ENCODE results near the gene LSAMP.
"Not testable (repeated sequence)": the region's sequence is repeated elsewhere in the genome, so short reads cannot be mapped to it uniquely, and the experiment has no call there.

LSAMP gene

GRCh38 chr3:116102037-116102436 is 343.2 kb downstream of the LSAMP start:
- DNase-seq (ENCODE audit: low spot score), result no peak

DNA sequence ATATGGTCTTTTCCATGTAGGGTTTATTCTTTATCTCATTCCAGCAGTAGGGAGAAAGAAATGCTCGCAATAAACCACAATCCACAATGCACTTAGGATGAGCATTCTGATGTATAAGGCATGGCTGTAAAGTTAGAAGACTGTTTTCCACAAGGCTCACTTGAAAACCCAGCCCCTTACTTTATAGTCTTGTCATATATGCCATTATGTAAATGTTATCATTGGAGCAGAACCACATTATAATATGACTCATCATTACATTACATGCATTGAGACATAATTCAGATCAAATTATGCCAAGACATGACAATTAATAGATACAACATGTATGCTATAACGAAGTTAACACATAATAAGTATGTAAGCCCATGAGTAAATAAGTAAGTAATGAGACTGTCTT is 348.1 kb downstream of the LSAMP start:
- DNase-seq (ENCODE audit: low spot score), result no peak

DNA sequence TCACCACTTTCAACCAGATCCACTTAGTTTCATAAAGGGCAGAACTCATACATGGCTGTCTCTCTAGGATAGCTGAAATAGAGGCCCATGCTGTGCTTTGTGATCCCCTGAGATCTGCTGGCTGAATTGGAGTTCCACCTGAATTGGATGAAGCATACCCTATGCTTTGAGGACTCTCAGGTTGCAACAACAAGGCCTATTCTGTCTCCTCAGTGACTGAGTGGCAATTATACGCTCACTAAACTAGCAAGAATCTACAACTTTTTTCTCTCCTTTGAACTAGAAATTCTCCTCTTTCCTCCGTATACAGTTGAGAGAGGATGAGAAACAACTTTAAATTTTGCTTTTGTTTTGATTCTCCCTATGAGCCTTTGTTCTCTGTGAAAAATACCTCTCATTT is 348.7 kb downstream of the LSAMP start:
- no peak for DNase-seq (ENCODE audit: low spot score)

GRCh38 chr3:116093374-116093773 is 351.9 kb downstream of the LSAMP start:
- DNase-seq (ENCODE audit: low spot score), result no peak

DNA sequence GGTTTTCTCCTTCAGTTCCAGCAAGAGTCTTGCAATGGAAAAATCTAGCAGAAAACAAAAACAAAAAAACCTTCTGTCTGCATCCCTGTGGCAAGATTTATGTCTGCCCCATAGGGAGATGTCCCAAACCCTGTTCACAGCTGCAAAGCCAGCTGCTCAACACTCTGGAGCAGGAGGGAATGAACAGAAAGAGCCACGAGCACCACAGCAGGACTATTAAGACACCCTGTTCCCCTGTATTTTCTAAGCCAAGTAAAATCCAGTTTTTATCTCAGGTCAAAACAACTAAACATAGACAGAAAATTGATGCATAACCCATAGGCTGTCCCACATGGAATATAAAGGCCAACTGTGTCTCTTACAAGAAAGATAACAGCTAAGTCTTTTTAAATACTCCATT is 357.9 kb downstream of the LSAMP start:
- DNase-seq (ENCODE audit: low spot score), result no peak

DNA sequence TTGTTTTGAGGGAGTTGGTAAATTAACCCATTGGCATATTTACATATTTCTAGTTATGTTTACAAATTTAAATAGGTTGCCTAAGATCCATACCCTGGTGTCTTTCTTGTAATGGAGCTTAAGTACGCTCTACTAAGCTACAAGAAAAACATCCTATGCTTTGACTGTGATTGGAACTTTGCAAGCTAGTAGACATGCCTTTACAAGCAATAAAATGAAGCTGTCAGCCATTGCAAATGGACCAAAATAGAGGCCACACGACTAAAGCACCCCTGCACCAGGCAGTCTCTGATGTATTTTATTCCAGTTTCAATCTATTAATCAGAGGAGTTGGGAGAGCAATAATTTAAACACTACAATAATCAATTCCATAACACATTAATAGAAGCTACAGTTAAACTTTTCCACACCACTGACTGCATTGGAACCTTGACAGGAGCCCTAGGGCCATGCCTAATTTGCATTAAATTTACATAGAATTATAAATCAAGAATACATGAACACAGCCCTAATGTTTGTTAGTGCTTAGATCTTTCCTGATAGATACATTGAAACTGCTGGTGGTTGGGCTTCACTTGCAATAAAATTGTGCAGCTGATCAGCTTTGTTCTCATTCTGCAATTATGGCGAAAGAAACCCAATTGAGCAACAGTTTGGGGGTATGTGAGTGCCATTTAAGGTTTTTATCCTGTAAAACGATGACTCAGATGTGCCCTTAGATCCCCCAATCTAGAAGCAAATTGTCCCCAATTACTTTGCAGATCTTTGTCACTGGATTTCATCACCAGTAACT is 360.1 kb downstream of the LSAMP start:
- no peak for DNase-seq (ENCODE audit: low spot score)

- no peak for DNase-seq (ENCODE audit: low spot score)
Observed at GRCh38 chr3:116083683-116084082, 361.6 kb downstream of the LSAMP start.

GRCh38 chr3:116078561-116078960 is 366.7 kb downstream of the LSAMP start:
- no peak for DNase-seq (ENCODE audit: low spot score)

GRCh38 chr3:116077557-116077956 is 367.7 kb downstream of the LSAMP start:
- no peak for DNase-seq (ENCODE audit: low spot score)

DNA sequence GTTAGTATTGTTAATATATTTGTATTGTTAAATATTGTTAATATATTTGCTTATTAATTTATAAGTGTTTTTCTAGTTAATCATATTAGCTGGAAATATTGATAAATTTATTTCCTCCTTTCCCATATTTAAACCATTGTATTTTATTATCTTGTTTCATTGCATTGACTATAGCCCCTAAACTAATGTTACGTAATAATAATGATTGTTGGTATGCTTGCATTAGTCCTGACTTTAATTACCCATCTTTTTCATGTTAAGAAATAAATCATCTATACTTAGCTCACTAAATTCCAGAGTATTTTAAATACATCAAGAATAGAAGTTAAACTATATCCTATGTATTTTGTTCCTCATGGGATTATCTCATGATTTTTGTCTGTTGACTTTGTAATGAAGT is 368.2 kb downstream of the LSAMP start:
- no peak for DNase-seq (ENCODE audit: low spot score)

GRCh38 chr3:116070516-116071278 is 374.6 kb downstream of the LSAMP start:
- DNase-seq (ENCODE audit: low spot score), result not testable (repeated sequence)

DNA sequence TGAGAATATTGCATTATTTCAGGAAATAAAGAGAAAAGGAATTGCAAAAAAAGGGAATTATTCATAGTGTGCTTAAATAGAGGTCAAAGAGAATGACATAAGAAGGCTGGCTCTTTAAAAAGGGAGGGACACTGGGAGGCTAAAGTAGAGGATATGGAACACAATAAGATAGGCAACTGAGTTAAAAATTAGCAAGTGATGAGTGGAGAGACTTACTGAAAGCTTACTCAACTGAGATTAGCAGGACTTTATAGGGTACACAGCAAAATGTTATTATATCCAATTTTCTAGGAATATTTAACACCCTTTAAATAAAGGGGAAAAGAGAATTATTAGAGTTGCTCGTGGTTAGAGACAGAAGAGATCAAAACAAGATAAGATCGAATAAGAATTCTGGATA is 375.2 kb downstream of the LSAMP start:
- no peak for DNase-seq (ENCODE audit: low spot score)

GRCh38 chr3:116069024-116069423 is 376.3 kb downstream of the LSAMP start:
- DNase-seq (ENCODE audit: low spot score), result no peak

- DNase-seq (ENCODE audit: low spot score), result no peak
Observed at GRCh38 chr3:116067326-116067725, 378.0 kb downstream of the LSAMP start.

DNA sequence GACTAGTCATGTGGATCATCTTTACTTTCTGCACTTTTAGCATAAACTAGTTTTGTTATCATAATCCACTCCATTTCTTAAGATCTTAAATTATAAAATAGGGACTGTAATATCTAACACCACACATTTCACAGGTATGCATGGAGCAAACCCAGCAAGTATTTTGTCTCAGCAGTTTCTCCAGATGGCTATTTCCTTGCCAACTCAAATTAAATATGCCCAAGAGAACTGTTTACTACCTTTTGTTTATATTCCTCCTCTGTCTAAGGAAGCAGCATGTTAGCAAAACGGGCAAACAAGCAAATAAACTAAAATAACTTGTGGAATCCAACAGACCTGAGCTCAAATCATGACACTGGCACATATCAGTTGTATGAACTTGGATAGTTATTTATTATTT is 379.8 kb downstream of the LSAMP start:
- DNase-seq (ENCODE audit: low spot score), result no peak

DNA sequence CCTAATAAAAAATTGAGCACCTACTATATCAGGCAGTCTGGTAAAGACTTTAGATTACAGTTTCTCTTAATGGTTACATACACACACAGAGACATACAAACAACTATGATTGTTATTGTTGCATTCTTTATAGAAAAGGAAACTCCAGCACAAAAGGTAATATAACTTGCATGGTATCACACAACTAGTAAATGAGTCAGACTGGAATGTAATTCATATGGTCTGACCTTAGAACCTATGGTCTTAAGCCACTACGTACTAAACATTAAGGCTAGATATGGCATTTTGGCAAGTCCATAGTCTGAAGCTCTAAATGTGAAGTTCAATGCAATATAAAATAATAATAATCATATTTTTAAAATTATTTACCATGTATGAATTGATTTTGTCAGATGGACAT is 380.6 kb downstream of the LSAMP start:
- no peak for DNase-seq (ENCODE audit: low spot score)

DNA sequence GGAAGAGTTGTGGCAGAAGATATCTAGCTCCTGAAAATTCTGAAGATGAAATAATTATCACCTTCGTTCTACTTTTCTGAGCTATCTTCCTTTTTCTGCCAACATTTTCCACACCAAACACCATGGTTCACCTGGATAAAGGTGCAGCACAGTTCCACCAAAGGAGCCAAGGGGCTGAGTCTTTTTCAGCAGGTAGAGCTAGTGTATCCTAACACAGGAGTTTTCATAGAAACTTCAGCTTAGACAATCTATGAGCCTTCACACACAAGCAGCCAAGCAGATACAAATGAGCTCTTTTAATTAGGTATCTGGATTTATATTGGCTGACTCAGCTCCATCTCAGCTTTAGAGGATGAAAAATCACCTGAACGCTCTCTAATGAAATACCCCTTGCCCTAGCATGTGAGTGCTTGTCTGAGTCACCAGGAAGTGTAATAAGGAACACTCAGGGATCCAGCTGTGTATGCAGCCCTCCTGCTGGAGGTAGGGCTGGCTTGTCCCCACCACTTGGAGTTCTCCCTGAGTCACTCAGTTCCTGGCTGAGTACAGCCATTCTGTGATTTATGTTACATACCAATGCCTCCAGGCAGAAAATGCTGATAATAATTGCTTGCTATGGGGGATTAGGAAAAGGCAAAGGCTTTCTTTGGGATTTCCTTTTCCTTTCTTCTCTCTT is 385.7 kb downstream of the LSAMP start:
- DNase-seq (ENCODE audit: low spot score), result no peak

DNA sequence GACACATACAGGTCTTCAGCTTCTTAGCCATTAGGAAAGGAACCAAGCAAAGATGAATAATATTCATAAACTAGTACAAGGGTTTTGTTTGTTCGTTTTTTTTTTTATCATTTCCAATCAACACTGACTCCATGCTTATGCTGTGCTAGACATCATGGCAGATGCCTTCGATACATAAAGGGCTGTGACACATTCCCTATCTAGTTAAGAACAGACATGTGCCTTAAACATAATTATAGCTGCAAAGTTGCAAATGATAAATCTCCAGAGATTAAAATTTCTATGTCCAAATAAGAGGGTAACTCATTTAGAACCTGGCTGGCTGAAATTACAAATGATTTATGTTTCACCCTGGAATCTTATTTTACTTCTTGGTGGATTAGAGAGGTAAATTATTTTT is 386.4 kb downstream of the LSAMP start:
- no peak for DNase-seq (ENCODE audit: low spot score)

GRCh38 chr3:116057400-116058006 is 387.8 kb downstream of the LSAMP start:
- no peak for DNase-seq (ENCODE audit: low spot score)

DNA sequence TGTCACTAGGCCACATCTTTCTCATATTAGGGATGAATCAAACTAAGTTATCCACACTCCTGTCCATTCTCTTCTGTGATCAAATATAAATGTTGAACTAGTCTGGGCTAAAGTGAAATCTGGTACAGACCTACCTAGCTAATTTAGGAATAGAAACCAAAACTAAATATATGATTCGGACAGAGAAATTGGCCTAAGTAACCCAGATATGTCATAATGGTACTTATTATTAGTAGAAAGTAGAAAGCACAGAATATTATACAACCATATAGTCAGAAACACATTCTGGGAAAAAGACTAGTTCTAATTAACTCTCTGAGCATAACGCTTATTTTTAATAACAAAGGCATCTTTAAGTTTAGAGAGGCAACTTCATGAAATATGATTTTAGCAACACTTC is 389.0 kb downstream of the LSAMP start:
- no peak for DNase-seq (ENCODE audit: low spot score)

DNA sequence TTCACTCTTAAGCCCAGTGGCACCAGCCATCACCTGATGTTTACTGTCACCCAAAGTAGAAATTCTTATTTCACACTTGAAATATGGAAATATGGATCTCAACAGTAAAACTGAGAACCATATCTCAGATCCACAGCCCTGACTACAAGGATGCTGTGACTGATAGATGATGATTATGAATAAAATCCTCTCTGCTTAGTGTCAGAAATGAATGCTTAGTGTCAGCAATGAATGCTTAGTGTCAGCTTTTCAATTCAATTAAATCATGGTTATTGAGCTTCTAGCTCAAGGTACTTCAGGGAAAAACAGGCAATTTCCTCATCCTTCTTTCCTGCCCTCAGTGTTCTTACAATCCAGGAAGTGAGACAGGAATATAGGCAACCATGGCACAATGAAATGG is 392.3 kb downstream of the LSAMP start:
- DNase-seq (ENCODE audit: low spot score), result no peak

DNA sequence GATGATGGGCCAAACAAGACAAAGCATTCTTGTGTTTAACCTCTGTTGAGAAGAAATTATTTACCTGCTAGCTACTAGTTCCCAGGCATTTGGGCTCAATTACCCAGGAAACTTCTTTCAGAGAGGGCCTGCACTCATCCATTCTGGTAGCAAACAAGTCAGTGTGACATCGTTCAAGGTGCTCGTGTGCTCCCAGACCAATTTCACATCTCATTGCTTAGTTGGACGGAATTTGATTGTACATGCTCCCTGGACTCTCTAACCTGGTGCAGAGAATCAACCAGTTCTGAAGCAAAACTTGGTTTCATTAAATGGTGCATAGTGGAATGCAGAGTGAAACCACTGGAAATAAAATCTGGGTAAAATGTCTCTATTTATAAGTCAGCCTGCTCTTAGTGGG is 392.7 kb downstream of the LSAMP start:
- DNase-seq (ENCODE audit: low spot score), result no peak

- no peak for DNase-seq (ENCODE audit: low spot score)
Observed at GRCh38 chr3:116051586-116051985, 393.7 kb downstream of the LSAMP start.

All from NAMALWA (cell line).